Measurements from ENCODE around the gene CRCP. TPM values are rescaled to one million over a fixed set of nuclear protein-coding genes. Genes with fewer than 3 reads are reported as not detected.
"Not testable (repeated sequence)": the region's sequence is repeated elsewhere in the genome, so short reads cannot be mapped to it uniquely, and the experiment has no call there.

CRCP gene
- polyA plus RNA-seq, 1 donor (not counting 4 experiments of a cell fraction or from before 2014, with no cell fraction given) = 25.4 TPM

DNA sequence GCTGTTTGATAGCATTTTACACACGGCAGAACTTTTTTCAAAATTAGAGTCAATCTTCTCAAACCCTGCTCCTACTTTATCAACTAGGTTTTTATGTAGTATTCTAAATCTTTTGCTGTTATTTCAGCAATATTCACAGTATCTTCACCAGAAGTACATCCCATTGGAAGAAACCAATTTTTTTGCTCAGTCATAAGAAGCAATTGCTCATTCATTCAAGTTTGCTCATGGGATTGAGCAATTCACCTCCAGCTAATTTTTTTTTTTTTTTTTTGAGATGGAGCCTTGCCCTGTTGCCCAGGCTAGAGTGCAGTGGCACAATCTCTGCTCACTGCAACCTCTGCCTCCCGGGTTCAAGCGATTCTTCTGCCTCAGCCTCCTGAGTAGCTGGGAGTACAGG lies 10.7 kb upstream of the CRCP start:
- H2AFZ ChIP-seq (ENCODE audit: control insufficient read depth, low read length); H3K9ac ChIP-seq (ENCODE audit: control insufficient read depth, extremely low read depth, insufficient read depth, low read length); H3K4me3 ChIP-seq (ENCODE audit: control insufficient read depth in 2 of 3, extremely low read depth in 1 of 3, insufficient read depth in 2 of 3, low read depth in 1 of 3, low read length in 3 of 3); H3K9me3 ChIP-seq (ENCODE audit: control insufficient read depth, low read depth, low read length); H3K4me2 ChIP-seq (ENCODE audit: control insufficient read depth, extremely low read depth, insufficient read depth, low read depth, low read length); dilution Hi-C loops (cut with MboI; ENCODE audit: extremely low pct_ligation_motif_present, low sequenced_read_pairs); H4K20me1 ChIP-seq (ENCODE audit: control insufficient read depth, extremely low read depth, insufficient read depth, low read length); DNase-seq (ENCODE audit: low read depth, low spot score); H3K36me3 ChIP-seq (ENCODE audit: control insufficient read depth in 2 of 2, extremely low read depth in 1 of 2, insufficient read depth in 2 of 2, low read length in 2 of 2); H3K27me3 ChIP-seq (ENCODE audit: control insufficient read depth, extremely low read depth, insufficient read depth, low read length); FAIRE-seq; H3K9me1 ChIP-seq (ENCODE audit: control insufficient read depth, extremely low read depth, insufficient read depth, low read length); H3K79me2 ChIP-seq (ENCODE audit: control insufficient read depth, insufficient read depth, low read length): not testable (repeated sequence)
- H3K4me1 ChIP-seq (ENCODE audit: control insufficient read depth, extremely low read depth, insufficient read depth, low read length) = peaks cover 12% of the 10 kb centered on the region
- peak overlapping the region; percentile 49 for H3K27ac ChIP-seq (ENCODE audit: control insufficient read depth, insufficient read depth, low read length)

DNA sequence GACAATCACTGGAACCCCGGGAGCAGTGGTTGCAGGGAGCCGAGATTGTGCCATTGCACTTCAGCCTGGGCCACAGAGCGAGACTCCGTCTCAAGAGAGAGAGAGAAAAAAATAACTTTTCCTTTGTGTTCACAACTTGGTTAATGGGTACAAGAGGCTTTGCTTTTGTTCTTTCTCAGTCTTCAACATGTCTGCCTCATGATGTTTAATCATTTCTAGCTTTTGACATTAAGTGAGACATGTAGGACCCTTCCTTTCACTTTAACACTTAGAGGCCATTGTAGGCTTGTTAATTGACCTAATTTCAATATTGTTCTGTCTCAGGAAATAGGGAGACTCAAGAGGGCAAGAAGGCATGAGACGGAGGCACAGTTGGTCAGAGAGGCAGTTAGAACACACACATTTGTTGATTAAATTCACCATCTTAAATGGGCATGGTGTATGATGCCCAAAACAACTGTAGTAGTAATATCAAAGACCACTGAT lies 9.3 kb upstream of the CRCP start:
- H3K4me1 ChIP-seq (ENCODE audit: control insufficient read depth, extremely low read depth, insufficient read depth, low read length) = peaks cover 8% of the 10 kb centered on the region
- DNase-seq (ENCODE audit: low read depth, low spot score) (no peak), FAIRE-seq (no peak)
- H3K9me1 ChIP-seq (ENCODE audit: control insufficient read depth, extremely low read depth, insufficient read depth, low read length) = no peaks in the 10 kb centered on the region
- H3K79me2 ChIP-seq (ENCODE audit: control insufficient read depth, insufficient read depth, low read length) = no peaks in the 10 kb centered on the region
- H3K27ac ChIP-seq (ENCODE audit: control insufficient read depth, insufficient read depth, low read length) = no peak overlapping the region
- H3K9ac ChIP-seq (ENCODE audit: control insufficient read depth, extremely low read depth, insufficient read depth, low read length) = no peak overlapping the region
- no peak for TF ChIP-seq EZH2 (IDR thresholded peaks at IDR 0.05; ENCODE audit: low read length)
- TF ChIP-seq, protein P1, sequence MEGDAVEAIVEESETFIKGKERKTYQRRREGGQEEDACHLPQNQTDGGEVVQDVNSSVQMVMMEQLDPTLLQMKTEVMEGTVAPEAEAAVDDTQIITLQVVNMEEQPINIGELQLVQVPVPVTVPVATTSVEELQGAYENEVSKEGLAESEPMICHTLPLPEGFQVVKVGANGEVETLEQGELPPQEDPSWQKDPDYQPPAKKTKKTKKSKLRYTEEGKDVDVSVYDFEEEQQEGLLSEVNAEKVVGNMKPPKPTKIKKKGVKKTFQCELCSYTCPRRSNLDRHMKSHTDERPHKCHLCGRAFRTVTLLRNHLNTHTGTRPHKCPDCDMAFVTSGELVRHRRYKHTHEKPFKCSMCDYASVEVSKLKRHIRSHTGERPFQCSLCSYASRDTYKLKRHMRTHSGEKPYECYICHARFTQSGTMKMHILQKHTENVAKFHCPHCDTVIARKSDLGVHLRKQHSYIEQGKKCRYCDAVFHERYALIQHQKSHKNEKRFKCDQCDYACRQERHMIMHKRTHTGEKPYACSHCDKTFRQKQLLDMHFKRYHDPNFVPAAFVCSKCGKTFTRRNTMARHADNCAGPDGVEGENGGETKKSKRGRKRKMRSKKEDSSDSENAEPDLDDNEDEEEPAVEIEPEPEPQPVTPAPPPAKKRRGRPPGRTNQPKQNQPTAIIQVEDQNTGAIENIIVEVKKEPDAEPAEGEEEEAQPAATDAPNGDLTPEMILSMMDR (optimal IDR thresholded peaks at IDR 0.05 in 1 of 3, IDR thresholded peaks at IDR 0.05 in 1 of 3, conservative IDR thresholded peaks at IDR 0.05 in 1 of 3; ENCODE audit: extremely low read depth in 1 of 3, insufficient read depth in 2 of 3, low read length in 3 of 3) = no peak
- no peak overlapping the region for H3K4me2 ChIP-seq (ENCODE audit: control insufficient read depth, extremely low read depth, insufficient read depth, low read depth, low read length)
- H3K27me3 ChIP-seq (ENCODE audit: control insufficient read depth, extremely low read depth, insufficient read depth, low read length) = no peaks in the 10 kb centered on the region
- no peaks in the 10 kb centered on the region for H3K9me3 ChIP-seq (ENCODE audit: control insufficient read depth, low read depth, low read length)
- H4K20me1 ChIP-seq (ENCODE audit: control insufficient read depth, extremely low read depth, insufficient read depth, low read length) = no peaks in the 10 kb centered on the region
- dilution Hi-C loops (cut with MboI; ENCODE audit: extremely low pct_ligation_motif_present, low sequenced_read_pairs) = no loop called here
- H3K4me3 ChIP-seq (ENCODE audit: control insufficient read depth in 2 of 3, extremely low read depth in 1 of 3, insufficient read depth in 2 of 3, low read depth in 1 of 3, low read length in 3 of 3) = no peak overlapping the region
- no peak overlapping the region for H2AFZ ChIP-seq (ENCODE audit: control insufficient read depth, low read length)
- H3K36me3 ChIP-seq (ENCODE audit: control insufficient read depth in 2 of 2, extremely low read depth in 1 of 2, insufficient read depth in 2 of 2, low read length in 2 of 2) = no peaks in the 10 kb centered on the region

DNA sequence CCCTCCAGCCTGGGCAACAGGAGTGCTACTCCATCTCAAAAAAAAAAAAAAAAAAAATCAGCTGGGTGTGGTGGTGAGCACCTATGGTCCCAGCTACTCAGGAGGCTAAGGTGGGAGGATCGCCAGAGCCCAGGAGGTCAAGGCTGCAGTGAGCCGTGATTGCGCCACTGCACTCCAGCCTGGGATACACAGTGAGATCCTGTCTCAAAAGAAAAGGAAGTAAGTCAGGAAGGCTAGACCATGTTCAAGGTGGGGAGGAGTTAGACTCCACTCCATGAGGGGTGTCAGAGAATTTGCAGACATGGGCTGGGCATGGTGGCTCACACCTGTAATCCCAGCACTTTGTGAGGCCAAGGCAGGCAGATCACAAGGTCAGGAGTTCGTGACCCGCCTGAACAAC lies 6.2 kb upstream of the CRCP start:
- peaks cover 11% of the 10 kb centered on the region for H3K4me1 ChIP-seq (ENCODE audit: control insufficient read depth, extremely low read depth, insufficient read depth, low read length)
- H3K27me3 ChIP-seq (ENCODE audit: control insufficient read depth, extremely low read depth, insufficient read depth, low read length); H3K9me3 ChIP-seq (ENCODE audit: control insufficient read depth, low read depth, low read length); dilution Hi-C loops (cut with MboI; ENCODE audit: extremely low pct_ligation_motif_present, low sequenced_read_pairs); H3K27ac ChIP-seq (ENCODE audit: control insufficient read depth, insufficient read depth, low read length); H3K9me1 ChIP-seq (ENCODE audit: control insufficient read depth, extremely low read depth, insufficient read depth, low read length); FAIRE-seq; H4K20me1 ChIP-seq (ENCODE audit: control insufficient read depth, extremely low read depth, insufficient read depth, low read length); H3K4me3 ChIP-seq (ENCODE audit: control insufficient read depth in 2 of 3, extremely low read depth in 1 of 3, insufficient read depth in 2 of 3, low read depth in 1 of 3, low read length in 3 of 3); H3K79me2 ChIP-seq (ENCODE audit: control insufficient read depth, insufficient read depth, low read length); H3K36me3 ChIP-seq (ENCODE audit: control insufficient read depth in 2 of 2, extremely low read depth in 1 of 2, insufficient read depth in 2 of 2, low read length in 2 of 2); H3K9ac ChIP-seq (ENCODE audit: control insufficient read depth, extremely low read depth, insufficient read depth, low read length); H2AFZ ChIP-seq (ENCODE audit: control insufficient read depth, low read length); DNase-seq (ENCODE audit: low read depth, low spot score); H3K4me2 ChIP-seq (ENCODE audit: control insufficient read depth, extremely low read depth, insufficient read depth, low read depth, low read length): not testable (repeated sequence)

Measured in keratinocyte (primary cell).